Cardiac muscle cell (in vitro differentiated cells and primary cell): ENCODE data around the gene TULP3. TPM values are rescaled to one million over a fixed set of nuclear protein-coding genes. Genes with fewer than 3 reads are reported as not detected.

Source experiments
- DNase-seq, 2 donors: peaks; one replicate each; pipeline versions ENCODE4 v3.0.0 to v3.0.0-alpha.2; 2010 to 2017; ENCODE audit warnings: low read depth in 1 of 2, low spot score in 1 of 2
- H3K27ac ChIP-seq: fragments of 200-600 bp; sonication (generic); 2 replicates; pipeline ENCODE4 v1.5.1; 2016
- H3K27me3 ChIP-seq: fragments of 200-600 bp; sonication (generic); 2 replicates; pipeline ENCODE4 v1.6.0; 2016; ENCODE audit warnings: control low read depth
- H3K36me3 ChIP-seq: fragments of 200-600 bp; sonication (generic); 2 replicates; pipeline ENCODE4 v1.5.1; 2016; ENCODE audit warnings: control low read depth
- H3K4me1 ChIP-seq: fragments of 200-600 bp; sonication (generic); 2 replicates; pipeline ENCODE4 v1.8.1; 2017; ENCODE audit warnings: low read depth, mild to moderate bottlenecking, mixed run types
- H3K4me3 ChIP-seq: fragments of 200-600 bp; sonication (generic); 2 replicates; pipeline ENCODE4 v1.5.1; 2016; ENCODE audit warnings: mild to moderate bottlenecking
- H3K9me3 ChIP-seq: fragments of 200-600 bp; sonication (generic); 2 replicates; pipeline ENCODE4 v1.5.1; 2017; ENCODE audit warnings: low read depth, mild to moderate bottlenecking, control low read depth
- polyA plus RNA-seq: library from polyadenylated mRNA; unstranded; fragments of >200 nt; fragmentation: Nextera tagmentation; extraction: Ambion mirVana; gene quantifications from 2 replicates; pipeline ENCODE4 v1.2.1, GENCODE V29; 2016
- total RNA-seq: library from RNA; depleted of rRNA; stranded (reverse); fragments of >200 nt; gene quantifications from 2 replicates; pipeline ENCODE4 v1.2.3, GENCODE V29; 2016
- TF ChIP-seq, protein P1 (sequence below): IDR thresholded peaks from 2 replicates; pipeline ENCODE4 v1.5.1; 2012; ENCODE audit warnings: low read depth, mild to moderate bottlenecking, low read length

TULP3 gene
- total and polyA plus RNA-seq, 2 experiments from 2014 or later = 19.5 to 30.4 TPM

DNA sequence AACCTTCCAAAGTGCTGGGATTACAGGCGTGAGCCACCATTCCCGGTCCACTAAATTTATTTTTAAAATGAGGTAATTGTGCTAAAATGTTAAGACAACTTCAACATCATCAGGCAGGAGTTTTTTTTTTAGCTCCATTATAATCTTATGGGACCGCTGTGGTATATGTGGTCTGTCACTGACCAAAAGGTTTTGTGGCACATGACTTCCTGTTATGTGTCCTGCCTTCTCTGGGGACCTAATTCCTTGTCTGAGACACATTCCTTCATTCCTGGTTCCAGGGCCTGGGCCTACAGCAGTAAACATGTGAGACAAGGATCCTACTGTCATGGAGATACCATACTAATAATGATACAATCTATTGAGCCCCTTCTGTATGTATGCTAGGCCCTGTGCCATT is 38.8 kb upstream of the TULP3 start:
- Histone ChIP-seq H3K9me3 (no peaks in the 10 kb centered on the region), H3K27ac (no peak overlapping the region), H3K4me1 (peaks cover 25% of the 10 kb centered on the region), H3K27me3 (no peaks in the 10 kb centered on the region), H3K36me3 (no peaks in the 10 kb centered on the region), H3K4me3 (no peak overlapping the region)
- TF ChIP-seq, protein P1, sequence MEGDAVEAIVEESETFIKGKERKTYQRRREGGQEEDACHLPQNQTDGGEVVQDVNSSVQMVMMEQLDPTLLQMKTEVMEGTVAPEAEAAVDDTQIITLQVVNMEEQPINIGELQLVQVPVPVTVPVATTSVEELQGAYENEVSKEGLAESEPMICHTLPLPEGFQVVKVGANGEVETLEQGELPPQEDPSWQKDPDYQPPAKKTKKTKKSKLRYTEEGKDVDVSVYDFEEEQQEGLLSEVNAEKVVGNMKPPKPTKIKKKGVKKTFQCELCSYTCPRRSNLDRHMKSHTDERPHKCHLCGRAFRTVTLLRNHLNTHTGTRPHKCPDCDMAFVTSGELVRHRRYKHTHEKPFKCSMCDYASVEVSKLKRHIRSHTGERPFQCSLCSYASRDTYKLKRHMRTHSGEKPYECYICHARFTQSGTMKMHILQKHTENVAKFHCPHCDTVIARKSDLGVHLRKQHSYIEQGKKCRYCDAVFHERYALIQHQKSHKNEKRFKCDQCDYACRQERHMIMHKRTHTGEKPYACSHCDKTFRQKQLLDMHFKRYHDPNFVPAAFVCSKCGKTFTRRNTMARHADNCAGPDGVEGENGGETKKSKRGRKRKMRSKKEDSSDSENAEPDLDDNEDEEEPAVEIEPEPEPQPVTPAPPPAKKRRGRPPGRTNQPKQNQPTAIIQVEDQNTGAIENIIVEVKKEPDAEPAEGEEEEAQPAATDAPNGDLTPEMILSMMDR = no peak
- DNase-seq = no peak

DNA sequence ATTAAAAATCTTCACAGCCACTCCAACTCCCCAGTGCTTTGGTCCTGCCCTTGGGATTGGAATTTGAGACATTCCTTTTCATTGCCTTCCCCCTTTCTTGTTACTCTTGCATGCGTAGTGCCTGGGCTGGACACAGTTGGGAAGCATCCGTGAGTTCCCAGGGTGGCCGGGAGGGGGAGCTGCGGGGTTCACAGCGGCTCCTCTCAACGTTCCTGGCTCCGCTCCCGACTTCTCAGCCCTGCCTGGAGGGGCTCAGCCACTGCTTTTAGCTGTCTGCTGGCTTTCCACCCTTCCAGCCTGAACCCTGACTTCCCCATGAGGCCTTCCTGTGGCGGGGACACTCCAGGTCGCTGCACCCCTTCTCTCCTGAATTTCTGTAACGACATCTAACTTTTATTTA is 37.1 kb upstream of the TULP3 start:
- peak; percentile 87 to 89 for DNase-seq

DNA sequence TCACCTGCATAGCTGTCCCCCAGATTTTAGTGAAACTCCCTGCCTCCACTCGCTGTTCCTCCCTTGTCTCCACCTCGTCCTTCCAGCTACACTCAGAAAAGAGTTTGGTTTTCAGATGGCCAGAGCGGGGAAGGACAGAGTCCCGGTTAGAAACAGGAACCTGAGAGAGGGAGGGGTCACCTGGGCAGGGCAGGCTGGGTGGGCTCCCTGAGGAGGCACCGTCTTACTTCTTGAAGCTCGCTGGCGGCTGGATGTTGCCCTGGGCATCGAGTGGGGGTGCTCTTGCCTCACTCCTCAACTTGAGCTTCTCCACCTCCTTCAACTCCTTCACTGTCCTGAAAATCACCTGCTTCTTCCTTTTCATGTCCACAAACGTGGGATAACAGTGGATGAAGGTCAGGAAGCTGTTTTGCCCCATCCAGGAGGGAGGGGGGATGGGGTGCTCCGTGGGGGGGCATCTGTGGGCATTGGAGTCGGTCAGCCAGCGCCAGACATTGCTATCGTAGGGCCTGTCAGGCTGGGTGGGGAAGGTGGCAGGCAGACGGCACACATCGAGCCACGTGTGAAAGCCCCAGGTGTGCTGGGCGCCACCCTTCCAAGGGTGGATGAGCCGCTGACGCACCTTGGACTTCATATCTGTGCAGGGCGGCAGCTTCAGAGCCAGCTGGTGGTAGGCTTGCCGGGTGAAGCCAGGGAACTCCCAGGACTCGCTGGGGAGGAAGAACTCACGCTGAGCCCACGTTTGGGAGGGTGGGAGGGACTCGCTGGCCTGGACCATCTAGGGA is 35.8 kb upstream of the TULP3 start:
- Histone ChIP-seq H3K36me3 (no peaks in the 10 kb centered on the region), H3K27me3 (no peaks in the 10 kb centered on the region), H3K9me3 (no peaks in the 10 kb centered on the region), H3K27ac (no peak overlapping the region), H3K4me3 (no peak overlapping the region), H3K4me1 (peaks cover 2% of the 10 kb centered on the region)
- TF ChIP-seq, protein P1 = no peak
- no peak for DNase-seq

More for the DNA sequence above, 37.1 kb upstream of the TULP3 start:
- Histone ChIP-seq H3K27ac (no peak overlapping the region), H3K4me3 (no peak overlapping the region), H3K27me3 (no peaks in the 10 kb centered on the region), H3K36me3 (no peaks in the 10 kb centered on the region), H3K9me3 (no peaks in the 10 kb centered on the region), H3K4me1 (peaks cover 14% of the 10 kb centered on the region)
- TF ChIP-seq, protein P1 = peak; percentile 95

DNA sequence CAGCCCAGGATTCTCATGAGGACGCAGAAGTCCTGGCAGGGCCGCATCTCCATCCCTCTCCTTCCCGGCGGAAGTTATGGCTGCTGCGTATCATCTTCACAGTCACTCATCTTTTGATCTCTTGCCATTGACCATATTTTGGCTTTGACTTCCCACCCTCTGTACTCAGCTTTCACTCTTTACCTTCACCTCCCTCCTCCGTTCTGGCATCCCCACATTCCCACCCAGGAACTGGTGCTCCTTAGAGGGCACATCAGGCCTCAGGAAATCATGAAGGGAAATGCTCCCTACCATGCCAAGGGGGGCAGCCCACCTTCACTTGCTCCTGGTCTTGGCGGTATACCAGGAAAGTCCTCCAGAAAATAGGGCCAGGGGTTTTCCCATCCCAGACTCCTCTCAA is 35.1 kb upstream of the TULP3 start:
- TF ChIP-seq, protein P1 = no peak

DNA sequence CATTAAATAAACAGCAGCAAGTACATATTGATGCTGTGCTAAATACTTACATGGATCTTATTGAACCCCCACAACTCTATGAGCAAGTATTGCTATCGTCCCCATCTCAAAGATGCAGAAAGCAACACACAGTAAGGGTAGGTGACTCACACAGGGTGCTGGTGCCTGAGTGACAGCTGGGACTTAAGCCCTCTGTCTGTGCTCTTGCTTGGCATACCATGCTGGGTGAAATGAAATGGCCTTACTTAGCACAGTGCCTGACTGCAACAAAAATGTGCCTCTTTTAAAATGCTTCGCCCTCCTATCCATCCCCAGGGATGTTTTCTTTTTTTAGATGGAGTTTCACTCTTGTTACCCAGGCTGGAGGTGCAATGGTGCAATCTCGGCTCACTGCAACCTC is 34.6 kb upstream of the TULP3 start:
- TF ChIP-seq, protein P1 = no peak
- Histone ChIP-seq H3K4me3 (no peak overlapping the region), H3K4me1 (no peaks in the 10 kb centered on the region), H3K27ac (no peak overlapping the region), H3K27me3 (no peaks in the 10 kb centered on the region), H3K36me3 (no peaks in the 10 kb centered on the region), H3K9me3 (no peaks in the 10 kb centered on the region)
- no peak for DNase-seq

More for the DNA sequence above, 35.1 kb upstream of the TULP3 start:
- no peaks in the 10 kb centered on the region for H3K4me1 ChIP-seq
- no peak for DNase-seq
- no peaks in the 10 kb centered on the region for H3K36me3 ChIP-seq
- no peaks in the 10 kb centered on the region for H3K9me3 ChIP-seq
- H3K4me3 ChIP-seq = no peak overlapping the region
- H3K27me3 ChIP-seq = no peaks in the 10 kb centered on the region
- H3K27ac ChIP-seq = no peak overlapping the region
